Mesendoderm (in vitro differentiated cells): ENCODE data around the gene SUSD3.

Source experiments
- DNase-seq: peaks from one replicate; pipeline ENCODE4 v3.0.0; 2013
- H2AK5ac ChIP-seq: 2 replicates; pipeline ENCODE4 v1.6.1; 2013; ENCODE audit warnings: low read length, inconsistent platforms
- H2BK120ac ChIP-seq: 2 replicates; pipeline ENCODE4 v1.6.1; 2013; ENCODE audit warnings: low read depth, mild to moderate bottlenecking, low read length, moderate library complexity, mixed read lengths
- H2BK15ac ChIP-seq: replicated peaks from 2 replicates; pipeline ENCODE4 v1.6.1; 2013; ENCODE audit warnings: low read depth, mild to moderate bottlenecking, moderate library complexity
- H2BK5ac ChIP-seq: 2 replicates; pipeline ENCODE4 v1.6.1; 2013; ENCODE audit warnings: low read length, inconsistent platforms
- H3K18ac ChIP-seq: 2 replicates; pipeline ENCODE4 v1.6.1; 2013; ENCODE audit warnings: mild to moderate bottlenecking, low read length, mixed read lengths
- H3K23ac ChIP-seq: one replicate; pipeline ENCODE4 v1.6.1; 2013; ENCODE audit warnings: low read length
- H3K27ac ChIP-seq: 2 replicates; pipeline ENCODE4 v1.5.1; 2013; ENCODE audit warnings: low read depth, mild to moderate bottlenecking, inconsistent platforms, low read length, moderate library complexity
- H3K27me3 ChIP-seq: 2 replicates; pipeline ENCODE4 v1.6.1; 2013; ENCODE audit warnings: low read length, control low read depth, mild to moderate bottlenecking, inconsistent platforms; ENCODE audit not compliant: insufficient read depth, poor library complexity
- H3K36me3 ChIP-seq: 2 replicates; pipeline ENCODE4 v1.6.1; 2013; ENCODE audit warnings: low read length, inconsistent platforms; ENCODE audit not compliant: control insufficient read depth, insufficient read depth
- H3K4ac ChIP-seq: one replicate; pipeline ENCODE4 v1.6.1; 2013; ENCODE audit warnings: low read depth, mild to moderate bottlenecking, low read length, moderate library complexity
- H3K4me1 ChIP-seq: 2 replicates; pipeline ENCODE4 v1.6.1; 2013; ENCODE audit warnings: low read depth, low read length, inconsistent platforms; ENCODE audit not compliant: control insufficient read depth
- H3K4me2 ChIP-seq: 2 replicates; pipeline ENCODE4 v1.6.1; 2013; ENCODE audit warnings: low read length
- H3K4me3 ChIP-seq: 2 replicates; pipeline ENCODE4 v1.5.1; 2013; ENCODE audit warnings: mild to moderate bottlenecking, low read length
- H3K56ac ChIP-seq: one replicate; pipeline ENCODE4 v1.6.1; 2013; ENCODE audit warnings: low read length
- H3K79me1 ChIP-seq: 2 replicates; pipeline ENCODE4 v1.6.1; 2013; ENCODE audit warnings: low read length, inconsistent platforms
- H3K79me2 ChIP-seq: 2 replicates; pipeline ENCODE4 v1.6.1; 2013; ENCODE audit warnings: mild to moderate bottlenecking, low read length; ENCODE audit not compliant: control insufficient read depth, insufficient read depth
- H3K9ac ChIP-seq: 2 replicates; pipeline ENCODE4 v1.6.1; 2013; ENCODE audit warnings: low read length, inconsistent platforms
- H4K5ac ChIP-seq: one replicate; pipeline ENCODE4 v1.6.1; 2013; ENCODE audit warnings: low read length
- H4K8ac ChIP-seq: one replicate; pipeline ENCODE4 v1.6.1; 2013; ENCODE audit warnings: low read depth, mild to moderate bottlenecking, control low read depth, low read length, moderate library complexity
- WGBS: extraction: QIAGEN DNeasy Blood & Tissue Kit; methylation state at CpG from one replicate; pipeline ENCODE4 v1.1.7; 2013; ENCODE audit warnings: low lambda C conversion rate, missing lambda C conversion rate; ENCODE audit not compliant: insufficient coverage; ENCODE audit errors: extremely low coverage; 5-methylcytosine and 5-hydroxymethylcytosine counted together

SUSD3 gene

DNA sequence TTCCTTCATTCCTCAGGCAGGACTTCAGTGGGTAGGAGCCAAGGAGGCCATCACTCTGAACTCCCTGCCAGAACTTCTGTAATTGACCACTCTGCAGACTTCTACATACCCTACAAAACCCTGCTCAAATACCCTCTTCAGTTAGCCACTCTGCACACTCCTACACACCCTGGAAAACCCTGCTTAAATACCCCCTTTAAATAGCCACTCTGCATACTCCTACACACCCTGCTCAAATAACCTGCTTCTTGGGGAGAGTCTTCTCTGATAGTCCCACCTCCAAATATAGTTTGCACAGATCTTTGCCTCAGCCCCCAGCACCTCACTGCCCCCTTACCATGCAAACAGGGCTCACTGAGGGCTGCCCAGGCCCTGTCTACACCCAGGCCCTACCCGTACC, 18.9 kb downstream of the SUSD3 start:
- Histone ChIP-seq H2BK120ac (no peak overlapping the region), H2AK5ac (no peak overlapping the region), H3K56ac (no peak overlapping the region), H3K4me1 (no peaks in the 10 kb centered on the region), H3K4me2 (no peak overlapping the region), H2BK5ac (no peak overlapping the region), H4K8ac (no peak overlapping the region), H3K79me1 (no peaks in the 10 kb centered on the region), H3K27me3 (no peaks in the 10 kb centered on the region), H3K4me3 (no peak overlapping the region), H2BK15ac (no peak overlapping the region), H3K18ac (no peak overlapping the region), H3K4ac (no peak overlapping the region), H4K5ac (no peak overlapping the region), H3K36me3 (no peaks in the 10 kb centered on the region), H3K9ac (no peak overlapping the region), H3K27ac (no peak overlapping the region), H3K23ac (no peak overlapping the region), H3K79me2 (no peaks in the 10 kb centered on the region)
- no CpG with 5 or more reads among the region's 1 CpG for WGBS
- DNase-seq: no peak

DNA sequence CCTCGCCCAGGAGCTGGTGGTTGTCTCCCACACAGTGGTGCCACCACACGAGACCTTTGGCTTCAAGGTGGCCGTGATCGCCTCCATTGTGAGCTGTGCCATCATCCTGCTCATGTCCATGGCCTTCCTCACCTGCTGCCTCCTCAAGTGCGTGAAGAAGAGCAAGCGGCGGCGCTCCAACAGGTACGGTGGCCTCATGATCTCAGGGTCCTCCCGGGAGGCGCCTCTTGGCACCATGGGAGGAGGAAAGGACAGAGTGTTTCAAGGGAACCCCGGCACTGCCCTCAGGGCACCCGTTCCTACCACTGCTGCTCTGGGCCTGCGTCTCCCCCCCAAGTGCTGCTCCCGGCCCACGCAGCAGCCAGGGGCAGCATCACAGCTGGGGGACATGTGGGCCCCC, 19.3 kb downstream of the SUSD3 start:
- Histone ChIP-seq H3K9ac (no peak overlapping the region), H3K18ac (no peak overlapping the region), H2AK5ac (no peak overlapping the region), H3K27ac (no peak overlapping the region), H3K4me2 (no peak overlapping the region), H3K4ac (no peak overlapping the region), H3K23ac (no peak overlapping the region), H3K36me3 (no peaks in the 10 kb centered on the region), H4K5ac (no peak overlapping the region), H3K79me1 (no peaks in the 10 kb centered on the region), H3K4me3 (no peak overlapping the region), H4K8ac (no peak overlapping the region), H2BK15ac (no peak overlapping the region), H3K79me2 (no peaks in the 10 kb centered on the region), H2BK5ac (no peak overlapping the region), H3K27me3 (no peaks in the 10 kb centered on the region), H3K4me1 (no peaks in the 10 kb centered on the region), H2BK120ac (no peak overlapping the region), H3K56ac (no peak overlapping the region)
- DNase-seq: no peak
- WGBS: no CpG with 5 or more reads among the region's 16 CpGs

DNA sequence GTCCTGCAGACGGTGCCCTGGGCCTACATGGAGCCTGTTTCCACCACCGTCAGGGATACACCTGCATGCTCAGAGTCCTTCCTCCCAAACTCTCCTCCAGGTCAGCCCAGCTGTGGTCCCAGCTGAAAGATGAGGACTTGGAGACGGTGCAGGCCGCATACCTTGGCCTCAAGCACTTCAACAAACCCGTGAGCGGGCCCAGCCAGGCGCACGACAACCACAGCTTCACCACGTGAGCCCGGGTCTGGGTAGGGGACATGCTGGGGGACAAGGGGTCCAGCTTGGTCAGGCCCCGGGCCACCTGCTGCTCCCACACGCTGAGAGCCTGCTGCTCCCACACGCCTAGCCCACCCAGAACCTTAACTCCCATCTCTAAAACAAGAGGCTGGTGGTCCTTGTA, 20.9 kb downstream of the SUSD3 start:
- H3K23ac ChIP-seq: no peak overlapping the region
- H3K4me3 ChIP-seq: no peak overlapping the region
- H3K36me3 ChIP-seq: no peaks in the 10 kb centered on the region
- H3K4ac ChIP-seq: no peak overlapping the region
- no peak overlapping the region for H2BK5ac ChIP-seq
- H4K8ac ChIP-seq: no peak overlapping the region
- H2BK15ac ChIP-seq: no peak overlapping the region
- no peak overlapping the region for H3K27ac ChIP-seq
- no peak overlapping the region for H3K4me2 ChIP-seq
- no peaks in the 10 kb centered on the region for H3K79me1 ChIP-seq
- H3K9ac ChIP-seq: no peak overlapping the region
- WGBS: no CpG with 5 or more reads among the region's 13 CpGs
- H2BK120ac ChIP-seq: no peak overlapping the region
- H3K18ac ChIP-seq: no peak overlapping the region
- no peak overlapping the region for H3K56ac ChIP-seq
- H2AK5ac ChIP-seq: no peak overlapping the region
- H3K4me1 ChIP-seq: no peaks in the 10 kb centered on the region
- H3K27me3 ChIP-seq: no peaks in the 10 kb centered on the region
- no peak overlapping the region for H4K5ac ChIP-seq
- H3K79me2 ChIP-seq: no peaks in the 10 kb centered on the region
- DNase-seq: no peak

DNA sequence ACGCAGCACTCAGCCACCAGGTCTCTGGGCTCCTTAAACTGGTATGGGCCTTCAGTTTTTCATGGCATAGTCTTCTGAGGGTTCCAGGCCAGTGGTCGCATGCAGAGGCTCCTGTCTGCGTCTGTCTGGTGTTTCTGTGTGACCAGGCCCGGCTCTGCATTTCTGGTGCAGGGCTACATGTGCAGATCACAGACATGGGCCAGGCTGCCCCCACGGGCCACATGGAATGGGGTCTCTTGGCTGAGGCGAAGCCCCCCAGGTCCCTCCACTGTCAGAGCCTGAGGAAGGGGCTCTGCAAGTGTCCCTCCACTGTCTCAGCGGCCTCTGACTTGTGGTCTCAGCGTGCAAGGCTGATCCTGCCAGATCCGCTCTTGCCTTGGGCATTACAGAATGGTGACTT, 21.9 kb downstream of the SUSD3 start:
- Histone ChIP-seq H3K4me1 (no peaks in the 10 kb centered on the region), H3K36me3 (no peaks in the 10 kb centered on the region), H2AK5ac (no peak overlapping the region), H2BK15ac (no peak overlapping the region), H2BK120ac (no peak overlapping the region), H3K23ac (no peak overlapping the region), H3K4me2 (no peak overlapping the region), H3K27me3 (no peaks in the 10 kb centered on the region), H3K79me2 (no peaks in the 10 kb centered on the region), H2BK5ac (no peak overlapping the region), H4K8ac (no peak overlapping the region), H4K5ac (no peak overlapping the region), H3K9ac (no peak overlapping the region), H3K56ac (no peak overlapping the region), H3K4ac (no peak overlapping the region), H3K79me1 (no peaks in the 10 kb centered on the region), H3K4me3 (no peak overlapping the region), H3K27ac (no peak overlapping the region), H3K18ac (no peak overlapping the region)
- no CpG with 5 or more reads among the region's 9 CpGs for WGBS
- no peak for DNase-seq

DNA sequence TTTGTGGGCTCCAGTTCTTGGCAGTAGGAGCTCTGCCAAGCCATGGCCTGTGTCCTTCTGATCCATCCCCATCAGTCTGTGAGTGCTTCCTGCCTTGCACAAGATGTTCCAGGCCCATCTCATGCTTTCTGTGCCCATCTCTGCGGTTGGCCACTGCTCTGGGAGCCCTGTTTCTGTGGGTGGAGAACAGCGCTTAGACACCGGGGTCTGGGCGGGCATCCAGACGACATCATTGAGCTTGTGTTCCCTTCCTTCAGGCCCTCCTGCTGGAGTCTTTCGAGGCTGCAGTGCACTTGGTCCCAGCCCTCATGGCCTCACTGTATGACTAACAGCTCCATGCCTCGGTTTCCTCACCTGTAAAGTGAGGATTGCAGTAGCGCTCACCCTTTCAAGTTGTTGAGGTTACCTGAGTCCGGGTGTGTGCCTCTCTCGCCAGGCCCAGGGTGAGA, 22.6 kb downstream of the SUSD3 start:
- no peak overlapping the region for H3K4me2 ChIP-seq
- H3K27me3 ChIP-seq: no peaks in the 10 kb centered on the region
- H2BK120ac ChIP-seq: no peak overlapping the region
- no peak overlapping the region for H3K4me3 ChIP-seq
- H3K79me2 ChIP-seq: no peaks in the 10 kb centered on the region
- no peak overlapping the region for H3K9ac ChIP-seq
- H3K27ac ChIP-seq: no peak overlapping the region
- no peaks in the 10 kb centered on the region for H3K4me1 ChIP-seq
- H4K8ac ChIP-seq: no peak overlapping the region
- no peak overlapping the region for H3K4ac ChIP-seq
- H4K5ac ChIP-seq: no peak overlapping the region
- no peak overlapping the region for H3K18ac ChIP-seq
- H3K56ac ChIP-seq: no peak overlapping the region
- H3K36me3 ChIP-seq: no peaks in the 10 kb centered on the region
- no peak for DNase-seq
- no peak overlapping the region for H3K23ac ChIP-seq
- WGBS: no CpG with 5 or more reads among the region's 10 CpGs
- H2BK5ac ChIP-seq: no peak overlapping the region
- H2AK5ac ChIP-seq: no peak overlapping the region
- H2BK15ac ChIP-seq: no peak overlapping the region
- no peaks in the 10 kb centered on the region for H3K79me1 ChIP-seq

DNA sequence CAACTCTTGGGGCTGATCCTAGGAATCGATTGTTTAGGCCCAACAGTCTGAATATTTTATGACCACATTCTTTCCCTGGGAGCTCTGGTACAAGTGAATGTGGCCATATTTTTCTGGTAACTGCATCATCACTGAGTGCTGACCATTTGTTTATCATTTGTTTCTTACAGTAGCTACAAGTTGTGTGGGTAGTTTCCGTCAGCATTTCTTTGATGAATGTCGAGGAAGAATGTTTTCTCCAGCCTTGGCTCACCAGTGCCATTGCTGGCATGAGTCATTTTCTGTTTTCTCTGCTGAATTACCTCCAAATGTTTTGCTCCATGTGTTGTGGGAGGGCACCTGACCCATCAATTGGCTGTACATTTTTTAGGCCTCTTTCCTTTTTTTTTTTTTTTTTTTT, 23.4 kb downstream of the SUSD3 start:
- Histone ChIP-seq H3K79me2 (no peaks in the 10 kb centered on the region), H2AK5ac (no peak overlapping the region), H3K79me1 (no peaks in the 10 kb centered on the region), H3K27me3 (no peaks in the 10 kb centered on the region), H3K56ac (no peak overlapping the region), H3K4me2 (no peak overlapping the region), H2BK5ac (no peak overlapping the region), H3K36me3 (no peaks in the 10 kb centered on the region), H3K18ac (no peak overlapping the region), H4K5ac (no peak overlapping the region), H3K4me1 (no peaks in the 10 kb centered on the region), H3K27ac (no peak overlapping the region), H3K23ac (no peak overlapping the region), H3K9ac (no peak overlapping the region), H2BK120ac (no peak overlapping the region), H3K4ac (no peak overlapping the region), H3K4me3 (no peak overlapping the region), H4K8ac (no peak overlapping the region), H2BK15ac (no peak overlapping the region)
- WGBS: no CpG with 5 or more reads among the region's 3 CpGs
- DNase-seq: no peak
